Endothelial cell of umbilical vein (primary cell): Measurements from ENCODE around the gene PPOX. TPM values are rescaled to one million over a fixed set of nuclear protein-coding genes. Genes with fewer than 3 reads are reported as not detected.

Source experiments
- BruUV-seq: library from RNA; stranded (reverse); fragments of 400-500 nt; replicated peaks from 2 replicates; lab custom pipeline; 2021; lab: Mats Ljungman, UMichigan
- CTCF ChIA-PET: fragments of 300-600, 350-600 bp; sonication (Branson Sonifier 250); formaldehyde crosslinking; loops from one replicate; lab custom pipeline; 2021; ENCODE audit warnings: antibody characterized with exemption, inconsistent platforms; lab: Charles Lee
- POLR2A ChIA-PET: fragments of 300-600, 350-600 bp; sonication (Branson Sonifier 250); formaldehyde crosslinking; loops from one replicate; lab custom pipeline; 2021; ENCODE audit warnings: antibody characterized with exemption, inconsistent platforms; lab: Charles Lee
- DNase-seq: peaks from one replicate; pipeline ENCODE4 v3.0.0-alpha.2; 2011; ENCODE audit warnings: low read depth, low spot score
- FAIRE-seq: peaks from 2 replicates; lab custom pipeline; 2011; peaks lifted over from hg19 to GRCh38; lab: Jason Lieb, UNC
- H2AFZ ChIP-seq: 2 replicates; pipeline ENCODE4 v1.6.0; 2012; ENCODE audit warnings: low read depth, low read length, control low read depth, inconsistent platforms
- H3K27ac ChIP-seq: 2 replicates; pipeline ENCODE4 v1.5.1; 2011; ENCODE audit warnings: low read depth, mild to moderate bottlenecking, control low read depth, low read length, moderate library complexity; ENCODE audit not compliant: insufficient read depth
- H3K27me3 ChIP-seq, 2 experiments: 2 replicates each; pipeline versions ENCODE4 v1.6.0 to v1.6.1; 2011; ENCODE audit warnings: low read length in 2 of 2, mixed read lengths in 1 of 2; ENCODE audit not compliant: control insufficient read depth in 2 of 2, insufficient read depth in 2 of 2
- H3K36me3 ChIP-seq, 2 experiments: 2 replicates in 1 of 2; 3 replicates in 1 of 2; pipeline ENCODE4 v1.5.1; 2011; ENCODE audit warnings: low read length in 2 of 2, mild to moderate bottlenecking in 1 of 2, moderate library complexity in 1 of 2; ENCODE audit not compliant: control insufficient read depth in 2 of 2, insufficient read depth in 2 of 2; ENCODE audit errors: extremely low read depth in 1 of 2
- H3K4me1 ChIP-seq: 3 replicates; pipeline ENCODE4 v1.5.1; 2011; ENCODE audit warnings: mild to moderate bottlenecking, low read length; ENCODE audit not compliant: control insufficient read depth, insufficient read depth; ENCODE audit errors: extremely low read depth
- H3K4me2 ChIP-seq: 2 replicates; pipeline ENCODE4 v1.6.1; 2011; ENCODE audit warnings: low read length, control low read depth, mixed read lengths; ENCODE audit not compliant: insufficient read depth
- H3K4me3 ChIP-seq, 3 experiments: fragments of 200-600 bp in 1 of 3; sonication (generic), shearing (Covaris generic) in 1 of 3; replicated peaks in 1 of 3; 2 replicates each; pipeline ENCODE4 v1.5.1; 2011 to 2016; ENCODE audit warnings: control low read depth in 3 of 3, low read length in 3 of 3, mild to moderate bottlenecking in 2 of 3, inconsistent platforms in 1 of 3, low read depth in 1 of 3, moderate library complexity in 1 of 3; ENCODE audit not compliant: insufficient read depth in 1 of 3
- H3K79me2 ChIP-seq: 2 replicates; pipeline ENCODE4 v1.6.0; 2012; ENCODE audit warnings: low read length, inconsistent platforms; ENCODE audit not compliant: control insufficient read depth, insufficient read depth
- H3K9ac ChIP-seq: replicated peaks from 2 replicates; pipeline ENCODE3; 2011; ENCODE audit warnings: low read length, control low read depth; ENCODE audit not compliant: insufficient read depth; ENCODE audit errors: extremely low read depth
- H3K9me1 ChIP-seq: replicated peaks from 3 replicates; pipeline ENCODE4 v1.6.0; 2011; ENCODE audit warnings: mild to moderate bottlenecking, low read length; ENCODE audit not compliant: control insufficient read depth, insufficient read depth; ENCODE audit errors: extremely low read depth
- H3K9me3 ChIP-seq: replicated peaks from 2 replicates; pipeline ENCODE4 v1.5.1; 2012; ENCODE audit warnings: low read length, inconsistent platforms; ENCODE audit not compliant: control insufficient read depth, insufficient read depth
- H4K20me1 ChIP-seq: replicated peaks from 2 replicates; pipeline ENCODE3; 2011; ENCODE audit warnings: mild to moderate bottlenecking, low read length; ENCODE audit not compliant: control insufficient read depth, insufficient read depth; ENCODE audit errors: extremely low read depth
- CTCF ChIP-seq, 2 donors: IDR thresholded peaks; 1 replicate in 1 of 2; 2 replicates in 1 of 2; pipeline ENCODE4 v1.5.1; 2011; ENCODE audit warnings: low read length in 2 of 2, mild to moderate bottlenecking in 2 of 2, moderate library complexity in 2 of 2, control low read depth in 1 of 2, inconsistent platforms in 1 of 2, low read depth in 1 of 2; ENCODE audit not compliant: insufficient read depth in 1 of 2; ENCODE audit errors: extremely low read depth in 1 of 2
- EZH2 ChIP-seq: IDR thresholded peaks from 2 replicates; pipeline ENCODE4 v1.6.1; 2012; ENCODE audit warnings: borderline replicate concordance, low read depth, mild to moderate bottlenecking, moderate library complexity, low read length, inconsistent platforms; ENCODE audit not compliant: severe bottlenecking
- FOS ChIP-seq: IDR thresholded peaks from 2 replicates; pipeline ENCODE4 v1.6.1; 2011; ENCODE audit warnings: mild to moderate bottlenecking, low read length, moderate library complexity, borderline replicate concordance; ENCODE audit not compliant: insufficient read depth
- GATA2 ChIP-seq: IDR thresholded peaks from 2 replicates; pipeline ENCODE4 v1.7.0; 2011; ENCODE audit warnings: low read depth, mild to moderate bottlenecking, moderate library complexity, mixed read lengths, low read length; ENCODE audit not compliant: insufficient read length, insufficient read depth
- JUN ChIP-seq: IDR thresholded peaks from 2 replicates; pipeline ENCODE4 v1.6.1; 2011; ENCODE audit warnings: borderline replicate concordance, low read depth; ENCODE audit not compliant: insufficient read length, insufficient read depth
- MYC ChIP-seq: IDR thresholded peaks from one replicate; pipeline ENCODE4 v1.6.1; 2011; ENCODE audit warnings: mild to moderate bottlenecking, low read depth, low read length
- POLR2A ChIP-seq: IDR thresholded peaks from 2 replicates; pipeline ENCODE4 v1.6.1; 2012; ENCODE audit warnings: low read depth, mild to moderate bottlenecking, control low read depth, low read length
- POLR2AphosphoS5 ChIP-seq: IDR thresholded peaks from 2 replicates; pipeline ENCODE4 v1.6.1; 2012; ENCODE audit warnings: low read depth, mild to moderate bottlenecking, control low read depth, low read length, moderate library complexity; ENCODE audit not compliant: insufficient read depth
- dilution Hi-C: fragments of 300-500 bp; cut with MboI; formaldehyde crosslinking; loops from one replicate; pipeline ENCODE4 v1.15.0; 2019; ENCODE audit warnings: low sequenced_read_pairs; ENCODE audit not compliant: extremely low pct_ligation_motif_present
- intact Hi-C: fragments of 100-400 bp; cut with micrococcal nuclease; formaldehyde crosslinking; loops from one replicate; pipeline ENCODE4 v1.10.0; 2022
- polyA plus RNA-seq, 4 experiments: library from polyadenylated mRNA; depleted of rRNA in 3 of 4; stranded (reverse) in 3 of 4; unstranded in 1 of 4; fragments of >200 nt; gene quantifications; 2 replicates each; pipeline versions ENCODE4 v1.2.1 to v1.2.3, GENCODE V29; 2011 to 2012; ENCODE audit warnings: missing spikeins in 1 of 4
- total RNA-seq: library from RNA; stranded (reverse); gene quantifications from 2 replicates; pipeline ENCODE4 v1.2.3, GENCODE V29; 2021
- TF ChIP-seq, protein P1 (sequence below): IDR thresholded peaks from 2 replicates; pipeline ENCODE4 v1.6.1; 2011; ENCODE audit not compliant: insufficient read depth, insufficient read length

The PPOX gene
- total and polyA plus RNA-seq, 2 donors (not counting 3 experiments of a cell fraction or from before 2014, with no cell fraction given): 26.4 to 28.5 TPM

GRCh38 chr1:161162806-161163205 lies 3.4 kb upstream of the PPOX start:
- ChIA-PET POLR2A (no interaction called here), CTCF (no interaction called here)
- BruUV-seq: no TSS peak

More at GRCh38 chr1:161162806-161163205, 3.4 kb upstream of the PPOX start:
- no peak overlapping the region for H3K4me3 ChIP-seq
- no peaks in the 10 kb centered on the region for H3K9me3 ChIP-seq
- peaks cover 0 to 11% of the 10 kb centered on the region in 2 experiments for H3K36me3 ChIP-seq
- H3K4me2 ChIP-seq: no peak overlapping the region
- DNase-seq: no peak
- peaks cover 23% of the 10 kb centered on the region for H3K4me1 ChIP-seq
- H3K9ac ChIP-seq: no peak overlapping the region
- H3K27me3 ChIP-seq: no peaks in the 10 kb centered on the region
- no peak overlapping the region for H3K27ac ChIP-seq
- H2AFZ ChIP-seq: no peak overlapping the region
- H3K9me1 ChIP-seq: no peaks in the 10 kb centered on the region
- dilution Hi-C loops: no loop called here
- FAIRE-seq: no peak
- TF ChIP-seq, protein P1, sequence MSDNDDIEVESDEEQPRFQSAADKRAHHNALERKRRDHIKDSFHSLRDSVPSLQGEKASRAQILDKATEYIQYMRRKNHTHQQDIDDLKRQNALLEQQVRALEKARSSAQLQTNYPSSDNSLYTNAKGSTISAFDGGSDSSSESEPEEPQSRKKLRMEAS: no peak
- TF ChIP-seq GATA2 (no peak), CTCF (IDR thresholded peaks at IDR 0.05; ENCODE audit: extremely low read depth in 1 of 2, insufficient read depth in 1 of 2, low read depth in 1 of 2, low read length in 2 of 2) (no peak), EZH2 (no peak), POLR2AphosphoS5 (no peak), JUN (no peak), POLR2A (no peak), FOS (no peak), MYC (no peak)
- peaks cover 7% of the 10 kb centered on the region for H3K79me2 ChIP-seq
- H4K20me1 ChIP-seq: no peaks in the 10 kb centered on the region
- intact Hi-C loops: no loop called here
